Peyer's patch (tissue), 4 donors: ENCODE results near the gene PPEF2. TPM values are rescaled to one million over a fixed set of nuclear protein-coding genes. Genes with fewer than 3 reads are reported as not detected.
A peak's percentile ranks its signal among the peaks of the same experiment; 100 is the strongest.
"Not testable (repeated sequence)": the region's sequence is repeated elsewhere in the genome, so short reads cannot be mapped to it uniquely, and the experiment has no call there.

Experiments
- DNase-seq, 3 donors: peaks; one replicate each; pipeline ENCODE4 v3.0.0-alpha.2; 2017 to 2019
- H3K27ac ChIP-seq, 4 donors: fragments of 200-600 bp; sonication (generic); one replicate each; pipeline ENCODE4 v1.5.1; 2016 to 2019
- H3K27me3 ChIP-seq, 2 donors: fragments of 200-600 bp; sonication (generic); one replicate each; pipeline ENCODE4 v1.5.1; 2019
- H3K36me3 ChIP-seq, 3 donors: fragments of 200-600 bp; sonication (generic); one replicate each; pipeline ENCODE4 v1.5.1; 2016 to 2019
- H3K4me1 ChIP-seq, 4 donors: fragments of 200-600 bp; sonication (generic); one replicate each; pipeline ENCODE4 v1.5.1; 2016 to 2019
- H3K4me3 ChIP-seq, 4 donors: fragments of 200-600 bp; sonication (generic); 1 replicate in 3 of 4; 2 replicates in 1 of 4; pipeline ENCODE4 v1.5.1; 2016 to 2019; ENCODE audit warnings: mild to moderate bottlenecking in 1 of 4
- H3K9me3 ChIP-seq, 4 donors: fragments of 200-600 bp; sonication (generic); one replicate each; pipeline ENCODE4 v1.5.1; 2016 to 2019; ENCODE audit warnings: mild to moderate bottlenecking in 1 of 4
- POLR2A ChIP-seq, 2 donors: fragments of 450-650 bp; IDR thresholded peaks; one replicate each; pipeline ENCODE4 v1.5.1; 2017; ENCODE audit warnings: antibody characterized with exemption in 2 of 2, mild to moderate bottlenecking in 2 of 2, moderate library complexity in 2 of 2
- total RNA-seq, 4 donors: library from RNA; depleted of rRNA; stranded (reverse); fragments of >200 nt; gene quantifications; one replicate each; pipeline ENCODE4 v1.1.0, GENCODE V29; 2016
- TF ChIP-seq, protein P1 (sequence below), 6 experiments: fragments of 450-650 bp in 4 of 6; fragments of 200-600 bp in 2 of 6; sonication (generic) in 1 of 6; IDR thresholded peaks; one replicate each; pipeline ENCODE4 v1.5.1; 2017 to 2019; ENCODE audit warnings: antibody characterized with exemption in 6 of 6, mild to moderate bottlenecking in 3 of 6, moderate library complexity in 1 of 6

The PPEF2 gene
- total RNA-seq, 4 donors from 2014 or later: 0.54 TPM; not detected in 3

GRCh38 chr4:75939890-75940691 lies 37.8 kb upstream of the PPEF2 start:
- H3K27me3 ChIP-seq: no peaks in the 10 kb centered on the region
- peaks cover 0 to 17% (median 0%) of the 10 kb centered on the region in 3 donors for H3K36me3 ChIP-seq
- peaks cover 0 to 10% (median 2%) of the 10 kb centered on the region in 4 donors for H3K4me1 ChIP-seq
- no peaks in the 10 kb centered on the region for H3K9me3 ChIP-seq
- peak overlapping the region; percentile 81 to 95 (median 91) for H3K4me3 ChIP-seq
- TF ChIP-seq POLR2A (IDR thresholded peaks at IDR 0.05): peak; percentile 42 to 44
- TF ChIP-seq, protein P1, sequence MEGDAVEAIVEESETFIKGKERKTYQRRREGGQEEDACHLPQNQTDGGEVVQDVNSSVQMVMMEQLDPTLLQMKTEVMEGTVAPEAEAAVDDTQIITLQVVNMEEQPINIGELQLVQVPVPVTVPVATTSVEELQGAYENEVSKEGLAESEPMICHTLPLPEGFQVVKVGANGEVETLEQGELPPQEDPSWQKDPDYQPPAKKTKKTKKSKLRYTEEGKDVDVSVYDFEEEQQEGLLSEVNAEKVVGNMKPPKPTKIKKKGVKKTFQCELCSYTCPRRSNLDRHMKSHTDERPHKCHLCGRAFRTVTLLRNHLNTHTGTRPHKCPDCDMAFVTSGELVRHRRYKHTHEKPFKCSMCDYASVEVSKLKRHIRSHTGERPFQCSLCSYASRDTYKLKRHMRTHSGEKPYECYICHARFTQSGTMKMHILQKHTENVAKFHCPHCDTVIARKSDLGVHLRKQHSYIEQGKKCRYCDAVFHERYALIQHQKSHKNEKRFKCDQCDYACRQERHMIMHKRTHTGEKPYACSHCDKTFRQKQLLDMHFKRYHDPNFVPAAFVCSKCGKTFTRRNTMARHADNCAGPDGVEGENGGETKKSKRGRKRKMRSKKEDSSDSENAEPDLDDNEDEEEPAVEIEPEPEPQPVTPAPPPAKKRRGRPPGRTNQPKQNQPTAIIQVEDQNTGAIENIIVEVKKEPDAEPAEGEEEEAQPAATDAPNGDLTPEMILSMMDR (IDR thresholded peaks at IDR 0.05): no peak
- peak; percentile 84 to 91 (median 85) for DNase-seq
- peak overlapping the region; percentile 83 to 93 (median 88) for H3K27ac ChIP-seq

DNA sequence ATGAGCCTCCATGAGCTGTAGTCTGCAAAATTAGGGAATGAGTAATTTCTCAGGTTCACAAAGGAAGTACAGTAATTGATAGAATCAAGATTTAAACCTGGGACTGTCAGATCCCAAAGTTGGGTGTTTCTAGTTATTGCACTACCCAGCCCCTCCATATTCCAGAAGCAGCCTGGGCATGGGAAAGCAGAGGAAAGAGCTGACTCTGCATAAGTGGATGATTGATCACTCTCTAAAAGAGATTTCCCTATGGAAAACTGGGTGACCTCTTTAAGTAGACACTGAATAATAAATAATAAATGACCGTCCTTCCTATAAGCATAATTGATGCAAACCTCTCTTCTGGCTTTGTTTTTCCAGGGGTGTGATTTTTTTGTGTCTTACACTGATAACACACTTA lies 33.4 kb upstream of the PPEF2 start:
- H3K4me1 ChIP-seq: peaks cover 0 to 5% (median 2%) of the 10 kb centered on the region in 4 donors
- DNase-seq: no peak
- TF ChIP-seq POLR2A (IDR thresholded peaks at IDR 0.05): no peak
- TF ChIP-seq, protein P1 (IDR thresholded peaks at IDR 0.05): no peak
- H3K36me3 ChIP-seq: peaks cover 0 to 45% (median 0%) of the 10 kb centered on the region in 3 donors
- H3K4me3 ChIP-seq: no peak overlapping the region
- H3K9me3 ChIP-seq: no peaks in the 10 kb centered on the region
- H3K27ac ChIP-seq: no peak overlapping the region
- H3K27me3 ChIP-seq: no peaks in the 10 kb centered on the region

GRCh38 chr4:75930152-75930551 lies 27.9 kb upstream of the PPEF2 start:
- no peaks in the 10 kb centered on the region for H3K9me3 ChIP-seq
- no peak for TF ChIP-seq POLR2A (IDR thresholded peaks at IDR 0.05)
- TF ChIP-seq, protein P1 (IDR thresholded peaks at IDR 0.05): no peak
- DNase-seq: no peak
- H3K4me1 ChIP-seq: no peaks in the 10 kb centered on the region
- no peak overlapping the region for H3K4me3 ChIP-seq
- no peak overlapping the region for H3K27ac ChIP-seq
- peaks cover 0 to 55% (median 0%) of the 10 kb centered on the region in 3 donors for H3K36me3 ChIP-seq
- H3K27me3 ChIP-seq: no peaks in the 10 kb centered on the region

DNA sequence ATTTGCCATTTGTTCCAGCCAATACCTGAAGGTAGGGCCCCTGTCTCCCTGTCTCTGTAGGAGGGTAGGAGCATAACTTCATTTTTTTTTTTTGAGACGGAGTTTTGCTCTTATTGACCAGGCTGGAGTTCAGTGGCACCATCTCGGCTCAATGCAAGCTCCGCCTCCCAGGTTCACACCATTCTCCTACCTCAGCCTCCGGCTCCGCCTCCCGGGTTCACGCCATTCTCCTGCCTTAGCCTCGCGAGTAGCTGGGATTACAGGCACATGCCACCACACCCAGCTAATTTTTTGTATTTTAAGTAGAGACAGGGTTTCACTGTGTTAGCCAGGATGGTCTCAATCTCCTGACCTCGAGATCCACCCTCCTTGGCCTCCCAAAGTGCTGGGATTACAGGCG lies 22.7 kb upstream of the PPEF2 start:
- not testable (repeated sequence) for H3K4me3 ChIP-seq, H3K9me3 ChIP-seq, DNase-seq, H3K27me3 ChIP-seq, H3K27ac ChIP-seq
- H3K36me3 ChIP-seq: peaks cover 0 to 43% (median 0%) of the 10 kb centered on the region in 3 donors
- peaks cover 0 to 19% (median 0%) of the 10 kb centered on the region in 4 donors for H3K4me1 ChIP-seq

DNA sequence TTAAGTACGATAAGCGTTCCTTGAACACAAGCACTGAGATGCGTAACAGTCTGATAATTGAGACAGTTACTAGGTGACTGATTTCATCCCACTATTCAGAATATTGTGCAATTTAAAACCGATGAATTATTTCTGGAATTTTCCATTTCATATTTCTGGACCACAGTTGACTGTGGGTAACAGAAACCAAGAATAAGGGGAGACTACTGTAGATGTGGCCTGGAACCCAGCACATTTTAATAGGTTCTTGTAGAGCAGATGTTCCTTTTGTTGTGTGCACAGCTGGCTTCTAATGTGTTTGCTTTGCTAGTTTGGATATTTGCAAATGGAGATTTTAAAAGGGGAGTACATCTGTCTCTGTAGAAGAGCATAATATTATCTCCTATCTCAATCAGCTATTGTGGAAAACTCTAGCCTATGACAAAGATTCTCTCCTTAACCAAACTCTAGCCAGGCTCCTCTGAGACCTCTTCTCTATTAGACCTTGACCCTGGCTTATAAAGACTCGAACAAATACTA lies 22.1 kb upstream of the PPEF2 start:
- H3K9me3 ChIP-seq: no peaks in the 10 kb centered on the region
- no peak for DNase-seq
- no peak overlapping the region for H3K4me3 ChIP-seq
- H3K27ac ChIP-seq: no peak overlapping the region
- peaks cover 0 to 39% (median 0%) of the 10 kb centered on the region in 3 donors for H3K36me3 ChIP-seq
- H3K4me1 ChIP-seq: peaks cover 0 to 21% (median 0%) of the 10 kb centered on the region in 4 donors
- H3K27me3 ChIP-seq: no peaks in the 10 kb centered on the region
- TF ChIP-seq POLR2A (IDR thresholded peaks at IDR 0.05): no peak
- TF ChIP-seq, protein P1 (IDR thresholded peaks at IDR 0.05): no peak

- H3K36me3 ChIP-seq: peaks cover 0 to 36% (median 0%) of the 10 kb centered on the region in 3 donors
Measured at GRCh38 chr4:75922588-75922987, 20.3 kb upstream of the PPEF2 start.

More at GRCh38 chr4:75922588-75922987, 20.3 kb upstream of the PPEF2 start:
- Histone ChIP-seq H3K27me3 (no peaks in the 10 kb centered on the region), H3K4me1 (peaks cover 0 to 25% (median 0%) of the 10 kb centered on the region in 4 donors), H3K9me3 (no peaks in the 10 kb centered on the region), H3K27ac (no peak overlapping the region), H3K4me3 (no peak overlapping the region)
- no peak for DNase-seq
- TF ChIP-seq, protein P1 (IDR thresholded peaks at IDR 0.05): no peak
- TF ChIP-seq POLR2A (IDR thresholded peaks at IDR 0.05): no peak
